ENCODE measurements around the gene SLC35F1.
A peak's percentile ranks its signal among the peaks of the same experiment; 100 is the strongest.

The SLC35F1 gene

GRCh38 chr6:117880824-117881223, 26.2 kb upstream of the SLC35F1 start:
- no peaks in the 10 kb centered on the region for H4K20me1 ChIP-seq (ENCODE audit: insufficient read depth)
- no peak overlapping the region for H3K9ac ChIP-seq

GRCh38 chr6:117890172-117890571, 16.9 kb upstream of the SLC35F1 start:
- Histone ChIP-seq H3K4me1 (ENCODE audit: low read depth, poor library complexity, severe bottlenecking) (no peaks in the 10 kb centered on the region), H3K9ac (no peak overlapping the region), H3K27ac (no peak overlapping the region), H3K36me3 (ENCODE audit: insufficient read depth) (no peaks in the 10 kb centered on the region), H4K20me1 (ENCODE audit: insufficient read depth) (no peaks in the 10 kb centered on the region), H3K79me2 (ENCODE audit: insufficient read depth, low read depth) (no peaks in the 10 kb centered on the region), H3K4me2 (no peak overlapping the region), H2AFZ (ENCODE audit: low read depth) (no peak overlapping the region), H3K27me3 (ENCODE audit: insufficient read depth, low read depth) (no peaks in the 10 kb centered on the region), H3K4me3 (IDR thresholded peaks at IDR 0.05; ENCODE audit: insufficient read depth, low read depth, low read length) (no peak overlapping the region)
- TF ChIP-seq CTCF (conservative IDR thresholded peaks at IDR 0.05; ENCODE audit: low read depth, low read length): no peak

More at GRCh38 chr6:117880824-117881223, 26.2 kb upstream of the SLC35F1 start:
- Histone ChIP-seq H3K79me2 (ENCODE audit: insufficient read depth, low read depth) (no peaks in the 10 kb centered on the region), H2AFZ (ENCODE audit: low read depth) (no peak overlapping the region), H3K27ac (no peak overlapping the region), H3K4me2 (no peak overlapping the region), H3K36me3 (ENCODE audit: insufficient read depth) (no peaks in the 10 kb centered on the region), H3K27me3 (ENCODE audit: insufficient read depth, low read depth) (no peaks in the 10 kb centered on the region), H3K4me3 (IDR thresholded peaks at IDR 0.05; ENCODE audit: insufficient read depth, low read depth, low read length) (no peak overlapping the region), H3K4me1 (ENCODE audit: low read depth, poor library complexity, severe bottlenecking) (no peaks in the 10 kb centered on the region)
- no peak for TF ChIP-seq CTCF (conservative IDR thresholded peaks at IDR 0.05; ENCODE audit: low read depth, low read length)

GRCh38 chr6:117906507-117906957, 532 bp upstream of the SLC35F1 start:
- Histone ChIP-seq H3K4me1 (ENCODE audit: low read depth, poor library complexity, severe bottlenecking) (peaks cover 5% of the 10 kb centered on the region), H4K20me1 (ENCODE audit: insufficient read depth) (no peaks in the 10 kb centered on the region), H3K4me3 (IDR thresholded peaks at IDR 0.05; ENCODE audit: insufficient read depth, low read depth, low read length) (no peak overlapping the region), H3K4me2 (peak overlapping the region; percentile 83), H3K79me2 (ENCODE audit: insufficient read depth, low read depth) (no peaks in the 10 kb centered on the region), H2AFZ (ENCODE audit: low read depth) (peak overlapping the region; percentile 41; the same call in 1 of the 2 replicates), H3K27me3 (ENCODE audit: insufficient read depth, low read depth) (no peaks in the 10 kb centered on the region), H3K27ac (no peak overlapping the region), H3K9ac (no peak overlapping the region), H3K36me3 (ENCODE audit: insufficient read depth) (no peaks in the 10 kb centered on the region)
- TF ChIP-seq CTCF (conservative IDR thresholded peaks at IDR 0.05; ENCODE audit: low read depth, low read length): no peak

GRCh38 chr6:117907601-117908245, 659 bp downstream of the SLC35F1 start:
- Histone ChIP-seq H3K4me2 (peak overlapping the region; percentile 21; the same call in 1 of the 2 replicates), H3K27me3 (ENCODE audit: insufficient read depth, low read depth) (no peaks in the 10 kb centered on the region), H3K27ac (no peak overlapping the region), H4K20me1 (ENCODE audit: insufficient read depth) (no peaks in the 10 kb centered on the region), H3K79me2 (ENCODE audit: insufficient read depth, low read depth) (no peaks in the 10 kb centered on the region), H2AFZ (ENCODE audit: low read depth) (peak overlapping the region; percentile 71), H3K36me3 (ENCODE audit: insufficient read depth) (no peaks in the 10 kb centered on the region), H3K4me1 (ENCODE audit: low read depth, poor library complexity, severe bottlenecking) (peaks cover 5% of the 10 kb centered on the region), H3K9ac (no peak overlapping the region), H3K4me3 (IDR thresholded peaks at IDR 0.05; ENCODE audit: insufficient read depth, low read depth, low read length) (no peak overlapping the region)
- no peak for TF ChIP-seq CTCF (conservative IDR thresholded peaks at IDR 0.05; ENCODE audit: low read depth, low read length)

All from KMS-11 (cell line).